Neural progenitor cell (in vitro differentiated cells): ENCODE data around the gene NDUFA13. TPM values are rescaled to one million over a fixed set of nuclear protein-coding genes. Genes with fewer than 3 reads are reported as not detected.

Experiments
- DNase-seq: peaks from one replicate; pipeline ENCODE4 v3.0.0-alpha.2; 2016; ENCODE audit warnings: low spot score
- H2AFZ ChIP-seq: fragments of 200-600 bp; sonication (generic); replicated peaks from 2 replicates; pipeline ENCODE4 v1.6.1; 2016; ENCODE audit warnings: antibody characterized with exemption
- H3F3A ChIP-seq: fragments of 200-600 bp; sonication (generic); 2 replicates; pipeline ENCODE4 v1.6.1; 2016; ENCODE audit warnings: antibody characterized with exemption, low read depth
- H3K27ac ChIP-seq: fragments of 200-600 bp; sonication (generic); 2 replicates; pipeline ENCODE4 v1.5.1; 2016; ENCODE audit warnings: mild to moderate bottlenecking
- H3K27me3 ChIP-seq: fragments of 200-600 bp; sonication (generic); 2 replicates; pipeline ENCODE4 v1.6.1; 2016; ENCODE audit warnings: mild to moderate bottlenecking, moderate library complexity
- H3K36me3 ChIP-seq: fragments of 200-600 bp; sonication (generic); 2 replicates; pipeline ENCODE4 v1.5.1; 2016
- H3K4me1 ChIP-seq: fragments of 200-600 bp; sonication (generic); 2 replicates; pipeline ENCODE4 v1.6.1; 2016; ENCODE audit warnings: mixed run types
- H3K4me2 ChIP-seq: fragments of 200-600 bp; sonication (generic); 2 replicates; pipeline ENCODE4 v1.6.1; 2016
- H3K4me3 ChIP-seq: fragments of 200-600 bp; sonication (generic); 2 replicates; pipeline ENCODE4 v1.5.1; 2016
- H3K79me2 ChIP-seq: fragments of 200-600 bp; sonication (generic); 2 replicates; pipeline ENCODE4 v1.6.1; 2016; ENCODE audit warnings: low read depth
- H3K9ac ChIP-seq: fragments of 200-600 bp; sonication (generic); 2 replicates; pipeline ENCODE4 v1.6.1; 2016
- H3K9me3 ChIP-seq: fragments of 200-600 bp; sonication (generic); 2 replicates; pipeline ENCODE4 v1.5.1; 2016; ENCODE audit warnings: low read depth
- H4K20me1 ChIP-seq: fragments of 200-600 bp; sonication (generic); 2 replicates; pipeline ENCODE4 v1.6.1; 2016; ENCODE audit warnings: low read depth
- H3K27ac Mint-ChIP-seq: 3 replicates; pipeline ENCODE4 v1.8.0; 2021; ENCODE audit warnings: mixed read lengths
- H3K27me3 Mint-ChIP-seq: 2 replicates; pipeline ENCODE4 v1.8.0; 2022; ENCODE audit warnings: low read depth, mild to moderate bottlenecking, inconsistent platforms, moderate library complexity, mixed read lengths; ENCODE audit not compliant: insufficient read depth
- H3K36me3 Mint-ChIP-seq: 3 replicates; pipeline ENCODE4 v1.8.0; 2021; ENCODE audit warnings: mixed read lengths
- H3K4me1 Mint-ChIP-seq: 3 replicates; pipeline ENCODE4 v1.8.0; 2021; ENCODE audit warnings: mixed read lengths
- H3K4me3 Mint-ChIP-seq: 3 replicates; pipeline ENCODE4 v1.8.0; 2021; ENCODE audit warnings: mild to moderate bottlenecking, moderate library complexity, mixed read lengths
- H3K9me3 Mint-ChIP-seq: 3 replicates; pipeline ENCODE4 v1.8.0; 2020; ENCODE audit warnings: mixed read lengths
- CTCF ChIP-seq: fragments of 200-600 bp; sonication (generic); IDR thresholded peaks from 2 replicates; pipeline ENCODE4 v1.5.1; 2017; ENCODE audit warnings: antibody characterized with exemption, mild to moderate bottlenecking
- EZH2 ChIP-seq: fragments of 200-600 bp; sonication (generic); IDR thresholded peaks from 2 replicates; pipeline ENCODE4 v1.6.1; 2017; ENCODE audit warnings: antibody characterized with exemption, mild to moderate bottlenecking, moderate library complexity
- EZH2phosphoT487 ChIP-seq: fragments of 200-600 bp; sonication (generic); IDR thresholded peaks from 2 replicates; pipeline ENCODE4 v1.6.1; 2017; ENCODE audit warnings: antibody characterized with exemption
- total RNA-seq: library from RNA; depleted of rRNA; stranded (reverse); fragments of >200 nt; gene quantifications from 2 replicates; pipeline ENCODE4 v1.2.3, GENCODE V29; 2015; ENCODE audit warnings: low replicate concordance

The NDUFA13 gene
- total RNA-seq, 1 donor from 2014 or later = 78.6 TPM

- no peak overlapping the region for H3K27ac ChIP-seq
Measured at GRCh38 chr19:19507354-19507753, 8.7 kb upstream of the NDUFA13 start.

GRCh38 chr19:19508217-19508616 is 7.8 kb upstream of the NDUFA13 start:
- H2AFZ ChIP-seq = no peak overlapping the region
- H3K36me3 Mint-ChIP-seq = peaks cover 19% of the 10 kb centered on the region
- no peak overlapping the region for H3K27ac Mint-ChIP-seq
- H3K4me2 ChIP-seq = no peak overlapping the region
- no peaks in the 10 kb centered on the region for H3K36me3 ChIP-seq
- H3K79me2 ChIP-seq = no peaks in the 10 kb centered on the region
- TF ChIP-seq EZH2phosphoT487 (no peak), CTCF (no peak), EZH2 (no peak)
- H3K4me1 ChIP-seq = no peaks in the 10 kb centered on the region
- no peak overlapping the region for H3K4me3 Mint-ChIP-seq
- H3K9me3 Mint-ChIP-seq = no peaks in the 10 kb centered on the region
- peaks cover 2% of the 10 kb centered on the region for H4K20me1 ChIP-seq
- H3K27me3 ChIP-seq = no peaks in the 10 kb centered on the region
- H3K4me3 ChIP-seq = no peak overlapping the region
- no peak overlapping the region for H3K9ac ChIP-seq
- H3K4me1 Mint-ChIP-seq = peaks cover 2% of the 10 kb centered on the region
- H3K27me3 Mint-ChIP-seq = peaks cover 2% of the 10 kb centered on the region
- H3K27ac ChIP-seq = no peak overlapping the region
- no peaks in the 10 kb centered on the region for H3K9me3 ChIP-seq
- DNase-seq = no peak
- H3F3A ChIP-seq = peaks cover 10% of the 10 kb centered on the region

More at GRCh38 chr19:19507354-19507753, 8.7 kb upstream of the NDUFA13 start:
- Histone ChIP-seq H2AFZ (no peak overlapping the region), H3K4me2 (no peak overlapping the region), H3K4me1 (no peaks in the 10 kb centered on the region), H3K9me3 (no peaks in the 10 kb centered on the region), H3K9ac (no peak overlapping the region), H3K4me3 (no peak overlapping the region), H3F3A (peaks cover 10% of the 10 kb centered on the region), H3K79me2 (no peaks in the 10 kb centered on the region), H4K20me1 (peaks cover 2% of the 10 kb centered on the region), H3K36me3 (no peaks in the 10 kb centered on the region), H3K27me3 (no peaks in the 10 kb centered on the region)
- TF ChIP-seq CTCF (no peak), EZH2 (no peak), EZH2phosphoT487 (no peak)
- no peak overlapping the region for H3K4me3 Mint-ChIP-seq
- DNase-seq = no peak
- peaks cover 2% of the 10 kb centered on the region for H3K27me3 Mint-ChIP-seq
- H3K36me3 Mint-ChIP-seq = peaks cover 25% of the 10 kb centered on the region
- no peak overlapping the region for H3K27ac Mint-ChIP-seq
- peaks cover 2% of the 10 kb centered on the region for H3K4me1 Mint-ChIP-seq
- no peaks in the 10 kb centered on the region for H3K9me3 Mint-ChIP-seq

- Histone ChIP-seq H3K79me2 (no peaks in the 10 kb centered on the region), H3K4me2 (no peak overlapping the region), H3K9me3 (no peaks in the 10 kb centered on the region), H2AFZ (no peak overlapping the region), H3K9ac (no peak overlapping the region), H3K27ac (no peak overlapping the region), H3K4me1 (no peaks in the 10 kb centered on the region), H3K4me3 (no peak overlapping the region), H3K27me3 (no peaks in the 10 kb centered on the region), H4K20me1 (no peaks in the 10 kb centered on the region), H3K36me3 (no peaks in the 10 kb centered on the region), H3F3A (peaks cover 10% of the 10 kb centered on the region)
- Mint-ChIP-seq H3K36me3 (peaks cover 9% of the 10 kb centered on the region), H3K9me3 (no peaks in the 10 kb centered on the region), H3K4me3 (no peak overlapping the region), H3K4me1 (peaks cover 2% of the 10 kb centered on the region), H3K27ac (peak overlapping the region; percentile 26), H3K27me3 (no peaks in the 10 kb centered on the region)
- no peak for DNase-seq
- TF ChIP-seq CTCF (no peak), EZH2phosphoT487 (no peak), EZH2 (no peak)
Measured at GRCh38 chr19:19510432-19510831, 5.6 kb upstream of the NDUFA13 start.
